HCT116 (cell line): ENCODE data around the gene SYNE2. TPM values are rescaled to one million over a fixed set of nuclear protein-coding genes. Genes with fewer than 3 reads are reported as not detected.

Experiments
- ATAC-seq: fragments of 200-7000 bp; cut with Tn5 transposase; 2 replicates; pipeline ENCODE4 v1.9.1; 2020; ENCODE audit warnings: mild to moderate bottlenecking, moderate library complexity
- BruUV-seq: library from RNA; stranded (reverse); fragments of 400-500 nt; replicated peaks from 2 replicates; lab custom pipeline; 2021; lab: Mats Ljungman, UMichigan
- CTCF ChIA-PET: fragments of 300-600 bp; sonication (Branson Sonifier 250); formaldehyde crosslinking; loops from one replicate; lab custom pipeline; 2021; ENCODE audit warnings: antibody characterized with exemption; lab: Charles Lee
- POLR2A ChIA-PET: fragments of 300-600, 350-600 bp; sonication (Branson Sonifier 250); formaldehyde crosslinking; loops from one replicate; lab custom pipeline; 2021; ENCODE audit warnings: antibody characterized with exemption; lab: Charles Lee
- RAD21 ChIA-PET, 2 experiments: fragments of 300-600 bp; sonication (Branson Sonifier 250); formaldehyde crosslinking; loops; one replicate each; lab custom pipeline; 2023; ENCODE audit warnings: low total read pairs in 2 of 2; ENCODE audit not compliant: uncharacterized antibody in 2 of 2, unreplicated experiment in 2 of 2, low non-redundant PET in 1 of 2; lab: Charles Lee
- DNase-seq: peaks from one replicate; pipeline ENCODE4 v3.0.0-alpha.2; 2010; ENCODE audit warnings: low read depth, low spot score
- H2AFZ ChIP-seq: fragments of 200-600 bp; shearing (Covaris generic), sonication (generic); 2 replicates; pipeline ENCODE4 v1.6.1; 2017; ENCODE audit warnings: low read depth, mixed run types, mixed read lengths, antibody characterized with exemption, low read length; ENCODE audit not compliant: poor library complexity, severe bottlenecking
- H3K27ac ChIP-seq: 2 replicates; pipeline ENCODE4 v1.5.1; 2012; ENCODE audit warnings: low read depth, low read length
- H3K27me3 ChIP-seq: fragments of 200-600 bp; sonication (generic); 2 replicates; pipeline ENCODE4 v1.6.1; 2016; ENCODE audit warnings: mixed run types, low read length, mixed read lengths; ENCODE audit not compliant: insufficient read depth
- H3K36me3 ChIP-seq, 2 experiments: fragments of 200-500 bp in 1 of 2; fragments of 200-600 bp in 1 of 2; sonication (Bioruptor generic) in 1 of 2; sonication (generic) in 1 of 2; 2 replicates each; pipeline versions ENCODE4 v1.5.1 to v1.6.1; 2014 to 2016; ENCODE audit warnings: low read length in 2 of 2, inconsistent platforms in 1 of 2, mixed read lengths in 1 of 2, mixed run types in 1 of 2; ENCODE audit not compliant: insufficient read depth in 2 of 2, control insufficient read depth in 1 of 2
- H3K4me1 ChIP-seq, 2 experiments: fragments of 200-600 bp in 1 of 2; sonication (generic) in 1 of 2; 2 replicates each; pipeline versions ENCODE4 v1.5.1 to v1.6.1; 2012 to 2017; ENCODE audit warnings: low read length in 2 of 2, inconsistent platforms in 1 of 2, mild to moderate bottlenecking in 1 of 2, mixed read lengths in 1 of 2, mixed run types in 1 of 2, moderate library complexity in 1 of 2; ENCODE audit not compliant: insufficient read depth in 2 of 2, control insufficient read depth in 1 of 2
- H3K4me2 ChIP-seq: fragments of 200-600 bp; sonication (generic); 2 replicates; pipeline ENCODE4 v1.6.1; 2017; ENCODE audit warnings: mixed run types, low read length, mixed read lengths
- H3K4me3 ChIP-seq, 2 experiments: fragments of 200-600 bp in 1 of 2; sonication (generic) in 1 of 2; replicated peaks in 1 of 2; 2 replicates each; pipeline ENCODE4 v1.5.1; 2011 to 2016; ENCODE audit warnings: low read length in 2 of 2, control low read depth in 1 of 2, low read depth in 1 of 2, mild to moderate bottlenecking in 1 of 2, mixed read lengths in 1 of 2, mixed run types in 1 of 2
- H3K79me2 ChIP-seq: fragments of 200-600 bp; sonication (generic); 2 replicates; pipeline ENCODE4 v1.6.1; 2017; ENCODE audit warnings: mild to moderate bottlenecking, mixed run types, low read length, moderate library complexity, mixed read lengths; ENCODE audit not compliant: insufficient read depth
- H3K9ac ChIP-seq: fragments of 200-600 bp; sonication (generic); 2 replicates; pipeline ENCODE4 v1.6.1; 2016; ENCODE audit warnings: low read length, mixed read lengths
- H3K9me2 ChIP-seq: fragments of 200-600 bp; sonication (generic), shearing (Covaris generic); 2 replicates; pipeline ENCODE4 v1.6.1; 2017; ENCODE audit warnings: mixed run types, mild to moderate bottlenecking, moderate library complexity; ENCODE audit not compliant: insufficient read depth
- H3K9me3 ChIP-seq, 2 experiments: fragments of 200-500 bp in 1 of 2; fragments of 200-600 bp in 1 of 2; sonication (Bioruptor generic) in 1 of 2; sonication (generic) in 1 of 2; 2 replicates each; pipeline ENCODE4 v1.6.1; 2014 to 2017; ENCODE audit warnings: low read length in 2 of 2, mixed read lengths in 2 of 2, inconsistent platforms in 1 of 2, low read depth in 1 of 2, mild to moderate bottlenecking in 1 of 2, mixed run types in 1 of 2, moderate library complexity in 1 of 2; ENCODE audit not compliant: control insufficient read depth in 1 of 2, insufficient read depth in 1 of 2
- H4K20me1 ChIP-seq: fragments of 200-600 bp; sonication (generic), shearing (Covaris generic); 2 replicates; pipeline ENCODE4 v1.6.1; 2017; ENCODE audit warnings: mixed run types, mild to moderate bottlenecking, moderate library complexity; ENCODE audit not compliant: insufficient read depth
- CBX3 ChIP-seq: IDR thresholded peaks from 2 replicates; pipeline ENCODE4 v1.6.1; 2012; ENCODE audit warnings: low read depth
- CEBPB ChIP-seq: IDR thresholded peaks from 2 replicates; pipeline ENCODE4 v1.6.1; 2012; ENCODE audit warnings: low read depth
- EGR1 ChIP-seq: IDR thresholded peaks from 2 replicates; pipeline ENCODE4 v1.6.1; 2012; ENCODE audit warnings: low read depth
- ELF1 ChIP-seq: IDR thresholded peaks from 2 replicates; pipeline ENCODE4 v1.6.1; 2012; ENCODE audit warnings: low read depth, borderline replicate concordance
- EZH2 ChIP-seq: fragments of 200-600 bp; sonication (generic); IDR thresholded peaks from 2 replicates; pipeline ENCODE4 v1.6.1; 2017; ENCODE audit warnings: antibody characterized with exemption, mixed run types
- EZH2phosphoT487 ChIP-seq: fragments of 200-600 bp; IDR thresholded peaks from 2 replicates; pipeline ENCODE4 v1.6.1; 2018; ENCODE audit warnings: antibody characterized with exemption, borderline replicate concordance
- JUND ChIP-seq: IDR thresholded peaks from 2 replicates; pipeline ENCODE4 v1.6.1; 2012
- POLR2AphosphoS5 ChIP-seq: IDR thresholded peaks from 2 replicates; pipeline ENCODE4 v1.6.1; 2011; ENCODE audit warnings: mild to moderate bottlenecking, low read depth, low read length, moderate library complexity
- ZBTB33 ChIP-seq: IDR thresholded peaks from 2 replicates; pipeline ENCODE4 v1.6.1; 2011; ENCODE audit warnings: mild to moderate bottlenecking, low read length, moderate library complexity; ENCODE audit not compliant: insufficient replicate concordance; ENCODE audit errors: extremely low read depth
- ZFX ChIP-seq: fragments of 450-650 bp; IDR thresholded peaks from 2 replicates; pipeline ENCODE4 v1.6.1; 2017
- ZNF274 ChIP-seq: fragments of 200-500 bp; sonication (Bioruptor generic); IDR thresholded peaks from 2 replicates; pipeline ENCODE4 v1.6.1; 2014; ENCODE audit warnings: mild to moderate bottlenecking, low read depth, low read length, inconsistent platforms
- intact Hi-C: fragments of 100-400 bp; cut with micrococcal nuclease; formaldehyde crosslinking; loops from 2 replicates; pipeline ENCODE4 v1.10.0; 2022
- total RNA-seq: library from RNA; stranded (reverse); gene quantifications from one replicate; pipeline ENCODE4 v1.2.1, GENCODE V29; 2021; ENCODE audit not compliant: unreplicated experiment
- TF ChIP-seq, protein P1 (sequence below), 3 experiments: fragments of 200-600 bp in 1 of 3; sonication (generic) in 1 of 3; IDR thresholded peaks in 2 of 3; conservative IDR thresholded peaks in 1 of 3; 2 replicates each; pipeline ENCODE4 v1.5.1; 2012 to 2017; ENCODE audit warnings: low read depth in 2 of 3, low read length in 2 of 3, antibody characterized with exemption in 1 of 3, borderline replicate concordance in 1 of 3, control low read depth in 1 of 3, mild to moderate bottlenecking in 1 of 3, mixed read lengths in 1 of 3, mixed run types in 1 of 3, moderate library complexity in 1 of 3; ENCODE audit not compliant: insufficient read depth in 1 of 3

Gene SYNE2
- total RNA-seq, 1 experiment from 2014 or later: 28.8 TPM

GRCh38 chr14:64232095-64232838 lies 379.5 kb downstream of the SYNE2 start:
- no peaks in the 10 kb centered on the region for H4K20me1 ChIP-seq
- ChIA-PET POLR2A (no interaction called here), CTCF (no interaction called here), RAD21 (no interaction called here)
- ATAC-seq (no peak), DNase-seq (no peak)
- H3K27ac ChIP-seq: no peak overlapping the region
- H3K9ac ChIP-seq: no peak overlapping the region
- no TSS peak for BruUV-seq
- H3K4me2 ChIP-seq: no peak overlapping the region
- H3K9me2 ChIP-seq: no peaks in the 10 kb centered on the region
- no peak overlapping the region for H2AFZ ChIP-seq
- TF ChIP-seq CEBPB (no peak), EGR1 (no peak), CBX3 (no peak), ELF1 (no peak), EZH2phosphoT487 (no peak), JUND (no peak), POLR2AphosphoS5 (no peak), EZH2 (no peak), ZBTB33 (no peak), ZNF274 (no peak), ZFX (no peak)
- TF ChIP-seq, protein P1, sequence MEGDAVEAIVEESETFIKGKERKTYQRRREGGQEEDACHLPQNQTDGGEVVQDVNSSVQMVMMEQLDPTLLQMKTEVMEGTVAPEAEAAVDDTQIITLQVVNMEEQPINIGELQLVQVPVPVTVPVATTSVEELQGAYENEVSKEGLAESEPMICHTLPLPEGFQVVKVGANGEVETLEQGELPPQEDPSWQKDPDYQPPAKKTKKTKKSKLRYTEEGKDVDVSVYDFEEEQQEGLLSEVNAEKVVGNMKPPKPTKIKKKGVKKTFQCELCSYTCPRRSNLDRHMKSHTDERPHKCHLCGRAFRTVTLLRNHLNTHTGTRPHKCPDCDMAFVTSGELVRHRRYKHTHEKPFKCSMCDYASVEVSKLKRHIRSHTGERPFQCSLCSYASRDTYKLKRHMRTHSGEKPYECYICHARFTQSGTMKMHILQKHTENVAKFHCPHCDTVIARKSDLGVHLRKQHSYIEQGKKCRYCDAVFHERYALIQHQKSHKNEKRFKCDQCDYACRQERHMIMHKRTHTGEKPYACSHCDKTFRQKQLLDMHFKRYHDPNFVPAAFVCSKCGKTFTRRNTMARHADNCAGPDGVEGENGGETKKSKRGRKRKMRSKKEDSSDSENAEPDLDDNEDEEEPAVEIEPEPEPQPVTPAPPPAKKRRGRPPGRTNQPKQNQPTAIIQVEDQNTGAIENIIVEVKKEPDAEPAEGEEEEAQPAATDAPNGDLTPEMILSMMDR (IDR thresholded peaks at IDR 0.05 in 2 of 3, conservative IDR thresholded peaks at IDR 0.05 in 1 of 3; ENCODE audit: borderline replicate concordance in 1 of 3, insufficient read depth in 1 of 3, low read depth in 2 of 3, low read length in 2 of 3): no peak
- no peaks in the 10 kb centered on the region for H3K79me2 ChIP-seq
- intact Hi-C loops: no loop called here
- H3K27me3 ChIP-seq: no peaks in the 10 kb centered on the region
- peaks cover 0 to 4% of the 10 kb centered on the region in 2 experiments; a peak in 1 of 4 replicates for H3K36me3 ChIP-seq
- no peaks in the 10 kb centered on the region for H3K9me3 ChIP-seq
- H3K4me1 ChIP-seq: no peaks in the 10 kb centered on the region
- H3K4me3 ChIP-seq: no peak overlapping the region
